Astrocyte (in vitro differentiated cells and primary cell): ENCODE results near the gene POLR2F.

ENCODE experiments used
- CTCF ChIP-seq: IDR thresholded peaks from 2 replicates; pipeline ENCODE4 v1.5.1; 2011; ENCODE audit warnings: low read depth, mild to moderate bottlenecking, inconsistent platforms, low read length, moderate library complexity; ENCODE audit not compliant: insufficient read depth
- EZH2 ChIP-seq: IDR thresholded peaks from 2 replicates; pipeline ENCODE4 v1.6.1; 2012; ENCODE audit warnings: mild to moderate bottlenecking, low read length, inconsistent platforms; ENCODE audit not compliant: insufficient read depth

DNA sequence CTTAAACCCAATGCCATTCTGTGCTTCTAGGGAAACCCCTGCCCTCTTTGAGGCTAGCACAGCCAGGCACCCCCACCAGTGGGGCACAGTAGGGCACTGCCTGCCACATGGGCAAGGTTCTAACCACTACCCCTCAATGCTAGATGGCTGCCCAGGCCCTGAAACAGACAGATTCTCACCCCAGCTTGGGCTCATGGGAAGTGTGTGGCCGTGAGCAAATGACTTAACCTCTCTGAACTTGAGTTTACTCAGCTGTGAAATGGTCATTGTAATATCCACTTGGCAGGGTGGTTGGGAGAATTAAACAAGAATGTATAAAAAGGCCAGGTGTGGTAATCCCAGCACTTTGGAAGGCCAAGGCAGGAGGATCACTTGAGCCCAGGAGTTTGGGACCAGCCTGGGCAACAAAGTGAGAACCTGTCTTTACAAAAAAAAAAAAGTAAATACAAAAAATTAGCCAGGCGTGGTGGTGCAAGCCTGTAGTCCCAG lies 22.5 kb upstream of the POLR2F start:
- TF ChIP-seq CTCF: no peak
- TF ChIP-seq EZH2: no peak
